ENCODE measurements around the gene SELENOI. TPM values are rescaled to one million over a fixed set of nuclear protein-coding genes. Genes with fewer than 3 reads are reported as not detected.
"Not testable (repeated sequence)": the region's sequence is repeated elsewhere in the genome, so short reads cannot be mapped to it uniquely, and the experiment has no call there.

SELENOI gene
- total RNA-seq, 1 donor from 2014 or later = 41.2 TPM

- H3K27ac Mint-ChIP-seq (ENCODE audit: unreplicated experiment) = no peak overlapping the region
- no peaks in the 10 kb centered on the region for H3K27me3 Mint-ChIP-seq (ENCODE audit: low read depth)
- no peak for DNase-seq (ENCODE audit: low read depth, low spot score)
- no peaks in the 10 kb centered on the region for H3K36me3 Mint-ChIP-seq (ENCODE audit: low read depth)
- TF ChIP-seq CTCF (conservative IDR thresholded peaks at IDR 0.05) = no peak
- H3K4me1 Mint-ChIP-seq = peaks cover 10% of the 10 kb centered on the region
- H3K9me3 Mint-ChIP-seq = no peaks in the 10 kb centered on the region
- no peak overlapping the region for H3K4me3 Mint-ChIP-seq
These were observed 17.4 kb downstream of the SELENOI start for GRCh38 chr2:26363323-26363722.

- peaks cover 10% of the 10 kb centered on the region for H3K4me1 Mint-ChIP-seq
These were observed 18.0 kb downstream of the SELENOI start for GRCh38 chr2:26363958-26364357.

GRCh38 chr2:26364669-26365068 lies 18.7 kb downstream of the SELENOI start:
- no peak for DNase-seq (ENCODE audit: low read depth, low spot score)
- Mint-ChIP-seq H3K4me3 (no peak overlapping the region), H3K36me3 (ENCODE audit: low read depth) (peaks cover 6% of the 10 kb centered on the region), H3K27ac (ENCODE audit: unreplicated experiment) (no peak overlapping the region), H3K9me3 (no peaks in the 10 kb centered on the region), H3K4me1 (peaks cover 15% of the 10 kb centered on the region), H3K27me3 (ENCODE audit: low read depth) (no peaks in the 10 kb centered on the region)
- no peak for TF ChIP-seq CTCF (conservative IDR thresholded peaks at IDR 0.05)

More at GRCh38 chr2:26363958-26364357, 18.0 kb downstream of the SELENOI start:
- no peak overlapping the region for H3K4me3 Mint-ChIP-seq
- H3K27me3 Mint-ChIP-seq (ENCODE audit: low read depth) = no peaks in the 10 kb centered on the region
- no peak overlapping the region for H3K27ac Mint-ChIP-seq (ENCODE audit: unreplicated experiment)
- H3K36me3 Mint-ChIP-seq (ENCODE audit: low read depth) = no peaks in the 10 kb centered on the region
- TF ChIP-seq CTCF (conservative IDR thresholded peaks at IDR 0.05) = no peak
- no peak for DNase-seq (ENCODE audit: low read depth, low spot score)
- H3K9me3 Mint-ChIP-seq = no peaks in the 10 kb centered on the region

- no peaks in the 10 kb centered on the region for H3K9me3 Mint-ChIP-seq
- H3K27ac Mint-ChIP-seq (ENCODE audit: unreplicated experiment) = peak overlapping the region; percentile 20
- no peak for TF ChIP-seq CTCF (conservative IDR thresholded peaks at IDR 0.05)
- H3K36me3 Mint-ChIP-seq (ENCODE audit: low read depth) = peaks cover 11% of the 10 kb centered on the region
- H3K4me3 Mint-ChIP-seq = no peak overlapping the region
- peaks cover 15% of the 10 kb centered on the region for H3K4me1 Mint-ChIP-seq
- no peaks in the 10 kb centered on the region for H3K27me3 Mint-ChIP-seq (ENCODE audit: low read depth)
- DNase-seq (ENCODE audit: low read depth, low spot score) = no peak
These were observed 21.0 kb downstream of the SELENOI start for GRCh38 chr2:26366957-26367356.

- Mint-ChIP-seq H3K4me1 (peaks cover 15% of the 10 kb centered on the region), H3K36me3 (ENCODE audit: low read depth) (peaks cover 25% of the 10 kb centered on the region), H3K27ac (ENCODE audit: unreplicated experiment) (peak overlapping the region; percentile 3)
- not testable (repeated sequence) for H3K9me3 Mint-ChIP-seq; H3K27me3 Mint-ChIP-seq (ENCODE audit: low read depth); H3K4me3 Mint-ChIP-seq; DNase-seq (ENCODE audit: low read depth, low spot score)
These were observed 23.7 kb downstream of the SELENOI start for GRCh38 chr2:26369664-26370063.

- peaks cover 29% of the 10 kb centered on the region for H3K36me3 Mint-ChIP-seq (ENCODE audit: low read depth)
These were observed 25.0 kb downstream of the SELENOI start for GRCh38 chr2:26370909-26371308.

GRCh38 chr2:26376799-26377198 lies 30.9 kb downstream of the SELENOI start:
- H3K27ac Mint-ChIP-seq (ENCODE audit: unreplicated experiment) = no peak overlapping the region

More at GRCh38 chr2:26370909-26371308, 25.0 kb downstream of the SELENOI start:
- H3K9me3 Mint-ChIP-seq; H3K27ac Mint-ChIP-seq (ENCODE audit: unreplicated experiment); DNase-seq (ENCODE audit: low read depth, low spot score); H3K4me3 Mint-ChIP-seq; H3K27me3 Mint-ChIP-seq (ENCODE audit: low read depth): not testable (repeated sequence)
- H3K4me1 Mint-ChIP-seq = peaks cover 15% of the 10 kb centered on the region

More at GRCh38 chr2:26376799-26377198, 30.9 kb downstream of the SELENOI start:
- Mint-ChIP-seq H3K4me3 (no peak overlapping the region), H3K9me3 (no peaks in the 10 kb centered on the region), H3K36me3 (ENCODE audit: low read depth) (peaks cover 36% of the 10 kb centered on the region), H3K4me1 (no peaks in the 10 kb centered on the region), H3K27me3 (ENCODE audit: low read depth) (no peaks in the 10 kb centered on the region)
- no peak for TF ChIP-seq CTCF (conservative IDR thresholded peaks at IDR 0.05)
- no peak for DNase-seq (ENCODE audit: low read depth, low spot score)

Data from neural crest cell (in vitro differentiated cells).